Neural cell (in vitro differentiated cells): ENCODE measurements around the gene SRC.

Experiments
- CTCF ChIP-seq: fragments of 450-650 bp; IDR thresholded peaks from 2 replicates; pipeline ENCODE4 v1.5.1; 2014; ENCODE audit warnings: antibody characterized with exemption, mild to moderate bottlenecking, moderate library complexity; ENCODE audit not compliant: poor library complexity, severe bottlenecking
- EP300 ChIP-seq: fragments of 450-650 bp; conservative IDR thresholded peaks from 2 replicates; pipeline ENCODE4 v1.6.1; 2014; ENCODE audit warnings: antibody characterized with exemption, mild to moderate bottlenecking, moderate library complexity; ENCODE audit not compliant: poor library complexity, severe bottlenecking
- EZH2 ChIP-seq: fragments of 200-600, 300-800 bp; shearing (Covaris generic), sonication (generic); IDR thresholded peaks from 2 replicates; pipeline ENCODE4 v1.6.1; 2014; ENCODE audit warnings: antibody characterized with exemption, low read length, borderline replicate concordance, mild to moderate bottlenecking; ENCODE audit not compliant: insufficient read depth, poor library complexity, severe bottlenecking
- MXI1 ChIP-seq: fragments of 450-650 bp; conservative IDR thresholded peaks from 2 replicates; pipeline ENCODE4 v1.6.1; 2014; ENCODE audit warnings: antibody characterized with exemption, mild to moderate bottlenecking; ENCODE audit not compliant: poor library complexity, severe bottlenecking
- RAD21 ChIP-seq: fragments of 450-650 bp; conservative IDR thresholded peaks from 2 replicates; pipeline ENCODE4 v1.6.1; 2014; ENCODE audit warnings: antibody characterized with exemption, mild to moderate bottlenecking, moderate library complexity
- REST ChIP-seq: IDR thresholded peaks from 2 replicates; pipeline ENCODE4 v1.6.1; 2012; ENCODE audit warnings: borderline replicate concordance
- TAF1 ChIP-seq: IDR thresholded peaks from 2 replicates; pipeline ENCODE4 v1.6.1; 2012; ENCODE audit warnings: low read depth

DNA sequence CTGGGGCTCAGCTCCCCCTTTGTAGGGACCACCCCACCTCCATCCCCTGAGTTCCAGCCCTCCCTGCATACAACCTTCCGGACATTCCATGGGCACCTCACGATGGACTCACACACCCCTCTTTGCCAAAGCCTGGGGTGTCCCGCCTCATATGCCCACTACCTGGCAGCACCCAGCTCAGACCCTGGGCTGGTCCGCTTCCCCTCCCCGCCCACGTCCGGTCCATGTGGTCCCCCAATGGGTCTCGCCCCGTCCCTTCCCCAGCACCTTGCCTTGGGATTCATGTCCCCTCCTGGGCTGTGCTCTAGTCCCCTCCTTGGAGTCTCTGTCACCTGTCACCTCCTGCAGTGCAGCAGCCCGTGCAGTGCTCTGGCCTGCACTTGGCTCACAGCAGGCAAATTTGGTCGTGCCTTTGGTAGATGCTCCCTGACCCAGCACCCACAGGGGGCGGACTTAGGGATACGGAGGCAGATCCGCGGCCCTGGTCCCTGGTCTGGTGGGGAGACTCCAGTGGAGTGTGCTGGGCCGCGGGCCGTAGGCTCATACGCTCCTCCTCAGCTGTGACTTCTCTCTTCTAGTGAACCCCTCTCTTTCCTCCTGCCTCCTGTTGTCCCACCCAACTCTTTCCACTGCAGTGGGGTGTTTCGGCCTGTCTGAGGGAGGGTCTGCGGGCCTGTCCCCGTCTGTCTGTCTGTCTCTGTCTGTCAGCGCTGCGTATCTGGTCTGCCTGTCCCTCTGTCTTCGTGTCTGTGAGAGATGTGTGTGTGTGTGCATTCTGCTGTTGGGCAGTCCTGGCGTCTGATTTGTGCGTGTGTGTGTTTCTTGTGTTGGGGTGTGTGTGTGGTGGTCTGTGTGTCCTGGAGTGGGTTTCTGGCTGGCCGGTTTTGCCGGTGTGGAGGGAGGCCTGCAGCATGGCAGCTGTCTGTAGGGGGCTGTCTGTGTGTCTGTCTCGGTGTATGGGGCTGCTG, 69.5 kb downstream of the SRC start:
- TF ChIP-seq TAF1 (no peak), CTCF (no peak), EP300 (no peak), MXI1 (no peak), EZH2 (no peak), REST (no peak), RAD21 (no peak)
